Measurements from ENCODE around the gene GGNBP2. TPM values are rescaled to one million over a fixed set of nuclear protein-coding genes. Genes with fewer than 3 reads are reported as not detected.

GGNBP2 gene
- 74.5 and 79.3 TPM in 2 replicates for polyA plus RNA-seq (2012; rRNA removed)
- polyA plus RNA-seq (2012; cell fraction: cytosol; rRNA removed): 60.0 and 61.0 TPM in 2 replicates
- polyA plus RNA-seq (2012; cell fraction: nucleus; rRNA removed): 92.6 and 156 TPM in 2 replicates

DNA sequence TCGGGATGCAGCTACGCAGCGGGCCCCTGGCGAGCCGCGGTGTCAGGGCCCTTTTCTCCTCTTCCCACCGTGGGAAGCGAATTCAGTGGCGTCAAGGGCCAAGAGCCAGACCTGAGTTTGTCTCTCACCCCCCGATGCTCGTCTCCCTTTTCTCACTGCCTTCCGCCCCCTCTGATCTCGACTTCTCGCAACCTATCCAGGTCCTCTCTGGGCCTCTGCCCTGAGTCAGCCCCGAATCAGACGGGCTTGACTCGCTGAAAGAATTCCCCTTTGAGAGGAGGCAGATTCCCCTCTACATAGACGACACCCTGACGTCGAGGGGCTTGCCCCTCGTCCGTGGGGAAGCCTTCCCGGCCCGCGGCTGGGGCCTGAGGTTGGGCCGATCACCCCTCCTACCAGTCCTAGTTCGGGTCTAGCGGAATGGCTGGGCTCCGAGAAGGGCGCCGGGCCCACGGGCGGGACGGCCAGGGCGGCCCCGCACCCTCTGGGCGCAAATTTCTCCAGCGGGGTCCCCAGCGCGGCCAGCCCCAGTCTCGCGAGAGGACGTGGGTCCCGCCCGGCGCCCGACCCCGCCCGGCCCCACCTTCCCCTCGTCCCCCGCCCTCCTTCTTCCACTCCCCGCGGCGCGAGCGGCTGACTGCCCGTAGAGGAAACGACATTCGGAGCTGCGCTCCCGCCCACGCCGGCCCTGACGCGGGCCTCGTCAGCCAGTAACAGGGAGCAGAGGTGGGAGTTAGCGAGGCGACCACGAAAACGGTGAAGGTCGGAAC lies at the start of gene GGNBP2:
Gene GGNBP2 (plus strand): TSS at position 613 of the 770 bp plus-strand sequence. CDS start 806 bp downstream, outside the sequence.
- peak; percentile 97 for DNase-seq
- ChIA-PET CTCF (interaction anchor here (0.8 to 3.0 kb wide), 3 partner anchors 10 to 82 kb away, joined by 3 to 16 read pairs (median 13); partner anchors contain the start of genes MYO19 and PIGW), POLR2A (interaction anchor here (1.0 to 4.8 kb wide), 3 partner anchors 10 to 46 kb away, joined by 3 to 37 read pairs (median 4); partner anchors contain the start of genes MYO19 and PIGW)
- Histone ChIP-seq H3F3A (replicated peaks; ENCODE audit: insufficient read depth) (peaks cover 21% of the 10 kb centered on the region), H3K4me1 (ENCODE audit: control insufficient read depth in 1 of 2, insufficient read depth in 2 of 2, low read depth in 1 of 2, low read length in 1 of 2) (peaks cover 4 to 9% of the 10 kb centered on the region in 2 experiments; a peak in 2 of 4 replicates), H3K9ac (peak within 1 kb of the TSS; percentile 100), H3K9me3 (no peaks in the 10 kb centered on the region), H2AFZ (ENCODE audit: low read depth) (peak within 1 kb of the TSS; percentile 97), H3K4me2 (peak within 1 kb of the TSS; percentile 97), H3K36me3 (replicated peaks in 1 of 2; ENCODE audit: control insufficient read depth in 1 of 2, insufficient read depth in 2 of 2, low read length in 1 of 2) (peaks cover 11 to 14% of the 10 kb centered on the region in 2 experiments), H3K4me3 (ENCODE audit: low read depth in 2 of 2, low read length in 1 of 2) (peak within 1 kb of the TSS; percentile 81 to 98), H4K20me1 (ENCODE audit: insufficient read depth) (peaks cover 36% of the 10 kb centered on the region), H3K27ac (ENCODE audit: low read depth in 2 of 2, low read length in 1 of 2) (peak within 1 kb of the TSS; percentile 94 to 97), H3K79me2 (ENCODE audit: insufficient read depth) (peaks cover 77% of the 10 kb centered on the region), H3K27me3 (ENCODE audit: insufficient read depth) (no peaks in the 10 kb centered on the region), H3K9me2 (no peaks in the 10 kb centered on the region)
- TF ChIP-seq, protein P1, sequence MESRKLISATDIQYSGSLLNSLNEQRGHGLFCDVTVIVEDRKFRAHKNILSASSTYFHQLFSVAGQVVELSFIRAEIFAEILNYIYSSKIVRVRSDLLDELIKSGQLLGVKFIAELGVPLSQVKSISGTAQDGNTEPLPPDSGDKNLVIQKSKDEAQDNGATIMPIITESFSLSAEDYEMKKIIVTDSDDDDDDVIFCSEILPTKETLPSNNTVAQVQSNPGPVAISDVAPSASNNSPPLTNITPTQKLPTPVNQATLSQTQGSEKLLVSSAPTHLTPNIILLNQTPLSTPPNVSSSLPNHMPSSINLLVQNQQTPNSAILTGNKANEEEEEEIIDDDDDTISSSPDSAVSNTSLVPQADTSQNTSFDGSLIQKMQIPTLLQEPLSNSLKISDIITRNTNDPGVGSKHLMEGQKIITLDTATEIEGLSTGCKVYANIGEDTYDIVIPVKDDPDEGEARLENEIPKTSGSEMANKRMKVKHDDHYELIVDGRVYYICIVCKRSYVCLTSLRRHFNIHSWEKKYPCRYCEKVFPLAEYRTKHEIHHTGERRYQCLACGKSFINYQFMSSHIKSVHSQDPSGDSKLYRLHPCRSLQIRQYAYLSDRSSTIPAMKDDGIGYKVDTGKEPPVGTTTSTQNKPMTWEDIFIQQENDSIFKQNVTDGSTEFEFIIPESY (IDR thresholded peaks at IDR 0.05; ENCODE audit: borderline replicate concordance, low read depth): peak; percentile 96
- TF ChIP-seq MXI1 (IDR thresholded peaks at IDR 0.05; ENCODE audit: low read depth, low read length): peak; percentile 45
- TF ChIP-seq ELF1 (IDR thresholded peaks at IDR 0.05): no peak
- TF ChIP-seq RCOR1 (IDR thresholded peaks at IDR 0.05; ENCODE audit: low read length): peak; percentile 19; the same call in 1 of the 2 replicates
- TF ChIP-seq CHD2 (IDR thresholded peaks at IDR 0.05; ENCODE audit: low read length, partially characterized antibody): peak; percentile 99
- TF ChIP-seq MAX (IDR thresholded peaks at IDR 0.05; ENCODE audit: low read depth): peak; percentile 36; the same call in 1 of the 2 replicates
- TF ChIP-seq, protein P2, sequence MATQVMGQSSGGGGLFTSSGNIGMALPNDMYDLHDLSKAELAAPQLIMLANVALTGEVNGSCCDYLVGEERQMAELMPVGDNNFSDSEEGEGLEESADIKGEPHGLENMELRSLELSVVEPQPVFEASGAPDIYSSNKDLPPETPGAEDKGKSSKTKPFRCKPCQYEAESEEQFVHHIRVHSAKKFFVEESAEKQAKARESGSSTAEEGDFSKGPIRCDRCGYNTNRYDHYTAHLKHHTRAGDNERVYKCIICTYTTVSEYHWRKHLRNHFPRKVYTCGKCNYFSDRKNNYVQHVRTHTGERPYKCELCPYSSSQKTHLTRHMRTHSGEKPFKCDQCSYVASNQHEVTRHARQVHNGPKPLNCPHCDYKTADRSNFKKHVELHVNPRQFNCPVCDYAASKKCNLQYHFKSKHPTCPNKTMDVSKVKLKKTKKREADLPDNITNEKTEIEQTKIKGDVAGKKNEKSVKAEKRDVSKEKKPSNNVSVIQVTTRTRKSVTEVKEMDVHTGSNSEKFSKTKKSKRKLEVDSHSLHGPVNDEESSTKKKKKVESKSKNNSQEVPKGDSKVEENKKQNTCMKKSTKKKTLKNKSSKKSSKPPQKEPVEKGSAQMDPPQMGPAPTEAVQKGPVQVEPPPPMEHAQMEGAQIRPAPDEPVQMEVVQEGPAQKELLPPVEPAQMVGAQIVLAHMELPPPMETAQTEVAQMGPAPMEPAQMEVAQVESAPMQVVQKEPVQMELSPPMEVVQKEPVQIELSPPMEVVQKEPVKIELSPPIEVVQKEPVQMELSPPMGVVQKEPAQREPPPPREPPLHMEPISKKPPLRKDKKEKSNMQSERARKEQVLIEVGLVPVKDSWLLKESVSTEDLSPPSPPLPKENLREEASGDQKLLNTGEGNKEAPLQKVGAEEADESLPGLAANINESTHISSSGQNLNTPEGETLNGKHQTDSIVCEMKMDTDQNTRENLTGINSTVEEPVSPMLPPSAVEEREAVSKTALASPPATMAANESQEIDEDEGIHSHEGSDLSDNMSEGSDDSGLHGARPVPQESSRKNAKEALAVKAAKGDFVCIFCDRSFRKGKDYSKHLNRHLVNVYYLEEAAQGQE (IDR thresholded peaks at IDR 0.05; ENCODE audit: low read depth, low read length): 0 out of 2 replicates have a peak, but pooled peaks have one; percentile 4
- no peak for TF ChIP-seq RAD21 (IDR thresholded peaks at IDR 0.05; ENCODE audit: low read length)
- TF ChIP-seq SIN3A (IDR thresholded peaks at IDR 0.05; ENCODE audit: borderline replicate concordance, low read depth, low read length): peak; percentile 82; the same call in 1 of the 2 replicates
- TF ChIP-seq YY1 (IDR thresholded peaks at IDR 0.05; ENCODE audit: low read depth): 0 out of 2 replicates have a peak, but pooled peaks have one; percentile 37
- peak; percentile 90; the same call in 1 of the 2 replicates for TF ChIP-seq POLR2AphosphoS5 (IDR thresholded peaks at IDR 0.05; ENCODE audit: low read depth, low read length)
- TF ChIP-seq, protein P3, sequence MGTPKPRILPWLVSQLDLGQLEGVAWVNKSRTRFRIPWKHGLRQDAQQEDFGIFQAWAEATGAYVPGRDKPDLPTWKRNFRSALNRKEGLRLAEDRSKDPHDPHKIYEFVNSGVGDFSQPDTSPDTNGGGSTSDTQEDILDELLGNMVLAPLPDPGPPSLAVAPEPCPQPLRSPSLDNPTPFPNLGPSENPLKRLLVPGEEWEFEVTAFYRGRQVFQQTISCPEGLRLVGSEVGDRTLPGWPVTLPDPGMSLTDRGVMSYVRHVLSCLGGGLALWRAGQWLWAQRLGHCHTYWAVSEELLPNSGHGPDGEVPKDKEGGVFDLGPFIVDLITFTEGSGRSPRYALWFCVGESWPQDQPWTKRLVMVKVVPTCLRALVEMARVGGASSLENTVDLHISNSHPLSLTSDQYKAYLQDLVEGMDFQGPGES (IDR thresholded peaks at IDR 0.05; ENCODE audit: low read depth, low read length): no peak
- no peak for TF ChIP-seq FOXM1 (IDR thresholded peaks at IDR 0.05; ENCODE audit: low read depth)
- 0 out of 2 replicates have a peak, but pooled peaks have one; percentile 2 for TF ChIP-seq GABPA (IDR thresholded peaks at IDR 0.05; ENCODE audit: low read depth)
- TF ChIP-seq TAF1 (IDR thresholded peaks at IDR 0.05; ENCODE audit: borderline replicate concordance, low read depth, low read length): peak; percentile 77
- under 1% methylated on average over 38 of the region's 71 CpGs for WGBS (ENCODE audit: low lambda C conversion rate)
